SK-N-SH (cell line): ENCODE results near the gene OBP2B. TPM values are rescaled to one million over a fixed set of nuclear protein-coding genes. Genes with fewer than 3 reads are reported as not detected.
"Not testable (repeated sequence)": the region's sequence is repeated elsewhere in the genome, so short reads cannot be mapped to it uniquely, and the experiment has no call there.

Experiments
- CTCF ChIA-PET: fragments of 300-600, 350-600 bp; formaldehyde crosslinking; extraction: SDS; loops from one replicate; lab custom pipeline; 2021; lab: Yijun Ruan, JAX
- POLR2A ChIA-PET: fragments of 350-600 bp; sonication (Branson Sonifier 250); formaldehyde crosslinking; extraction: SDS; loops from one replicate; lab custom pipeline; 2020; ENCODE audit warnings: antibody characterized with exemption, inconsistent platforms; lab: Yijun Ruan, JAX
- DNase-seq: peaks from one replicate; pipeline ENCODE4 v3.0.0; 2012
- H2AFZ ChIP-seq: fragments of 200-600 bp; sonication (generic); 2 replicates; pipeline ENCODE4 v1.8.1; 2016; ENCODE audit warnings: antibody characterized with exemption, mild to moderate bottlenecking, low read depth
- H3F3A ChIP-seq: fragments of 200-600 bp; sonication (generic); replicated peaks from 2 replicates; pipeline ENCODE3; 2016; ENCODE audit warnings: antibody characterized with exemption, mild to moderate bottlenecking; ENCODE audit not compliant: insufficient read depth
- H3K27ac ChIP-seq, 2 experiments: fragments of 200-500 bp in 1 of 2; fragments of 200-600 bp in 1 of 2; sonication (Bioruptor generic) in 1 of 2; sonication (generic), shearing (Covaris generic) in 1 of 2; 2 replicates each; pipeline versions ENCODE4 v1.5.1 to v1.6.1; 2014 to 2016; ENCODE audit warnings: low read depth in 2 of 2, inconsistent platforms in 1 of 2, low read length in 1 of 2, mild to moderate bottlenecking in 1 of 2, mixed read lengths in 1 of 2
- H3K27me3 ChIP-seq: fragments of 200-600 bp; sonication (generic), shearing (Covaris generic); 2 replicates; pipeline ENCODE4 v1.6.1; 2016; ENCODE audit warnings: mixed run types; ENCODE audit not compliant: insufficient read depth
- H3K36me3 ChIP-seq, 2 experiments: fragments of 200-500 bp in 1 of 2; fragments of 200-600 bp in 1 of 2; sonication (Bioruptor generic) in 1 of 2; sonication (generic) in 1 of 2; replicated peaks in 1 of 2; 2 replicates each; pipeline versions ENCODE3 to v1.5.1; 2014 to 2016; ENCODE audit warnings: low read length in 1 of 2, mild to moderate bottlenecking in 1 of 2; ENCODE audit not compliant: insufficient read depth in 2 of 2, control insufficient read depth in 1 of 2
- H3K4me1 ChIP-seq, 2 experiments: fragments of 200-500 bp in 1 of 2; fragments of 200-600 bp in 1 of 2; sonication (Bioruptor generic) in 1 of 2; sonication (generic), shearing (Covaris generic) in 1 of 2; 2 replicates each; pipeline versions ENCODE4 v1.5.1 to v1.6.1; 2014 to 2016; ENCODE audit warnings: low read depth in 1 of 2, low read length in 1 of 2, mixed run types in 1 of 2; ENCODE audit not compliant: insufficient read depth in 2 of 2, control insufficient read depth in 1 of 2
- H3K4me2 ChIP-seq: fragments of 200-600 bp; sonication (generic), shearing (Covaris generic); 2 replicates; pipeline ENCODE4 v1.6.1; 2017; ENCODE audit warnings: mixed run types
- H3K4me3 ChIP-seq, 2 experiments: fragments of 200-500 bp in 1 of 2; fragments of 200-600 bp in 1 of 2; sonication (Bioruptor generic) in 1 of 2; sonication (generic), shearing (Covaris generic) in 1 of 2; 2 replicates each; pipeline versions ENCODE4 v1.5.1 to v1.8.1; 2014 to 2016; ENCODE audit warnings: low read depth in 2 of 2, inconsistent platforms in 1 of 2, low read length in 1 of 2, mild to moderate bottlenecking in 1 of 2, mixed read lengths in 1 of 2, moderate library complexity in 1 of 2
- H3K79me2 ChIP-seq: fragments of 200-600 bp; sonication (generic); 2 replicates; pipeline ENCODE4 v1.8.1; 2017; ENCODE audit warnings: mild to moderate bottlenecking; ENCODE audit not compliant: insufficient read depth
- H3K9ac ChIP-seq: fragments of 200-600 bp; sonication (generic); 2 replicates; pipeline ENCODE4 v1.6.1; 2017; ENCODE audit warnings: mixed run types
- H3K9me2 ChIP-seq: fragments of 200-600 bp; sonication (generic); 2 replicates; pipeline ENCODE4 v1.6.1; 2017; ENCODE audit warnings: mixed run types
- H3K9me3 ChIP-seq: fragments of 200-600 bp; sonication (generic); 2 replicates; pipeline ENCODE4 v1.6.1; 2017; ENCODE audit warnings: mixed run types, mild to moderate bottlenecking, moderate library complexity
- H4K20me1 ChIP-seq: fragments of 200-600 bp; sonication (generic); 2 replicates; pipeline ENCODE4 v1.6.1; 2017; ENCODE audit warnings: mild to moderate bottlenecking, mixed run types; ENCODE audit not compliant: insufficient read depth
- CHD2 ChIP-seq: fragments of 150-350 bp; IDR thresholded peaks from 2 replicates; pipeline ENCODE4 v1.6.1; 2018; ENCODE audit warnings: low read length; ENCODE audit not compliant: partially characterized antibody
- EZH2phosphoT487 ChIP-seq: fragments of 200-600 bp; sonication (generic); IDR thresholded peaks from 2 replicates; pipeline ENCODE4 v1.6.1; 2017; ENCODE audit warnings: low read depth, mixed run types, mild to moderate bottlenecking, antibody characterized with exemption, moderate library complexity, borderline replicate concordance
- FOSL2 ChIP-seq: IDR thresholded peaks from 2 replicates; pipeline ENCODE4 v1.4.0; 2012; ENCODE audit warnings: low read depth, mild to moderate bottlenecking, moderate library complexity, borderline replicate concordance
- FOXM1 ChIP-seq: IDR thresholded peaks from 2 replicates; pipeline ENCODE4 v1.4.0; 2012; ENCODE audit warnings: low read depth, mild to moderate bottlenecking
- GABPA ChIP-seq: IDR thresholded peaks from 2 replicates; pipeline ENCODE4 v1.4.0; 2012; ENCODE audit warnings: low read depth, mild to moderate bottlenecking
- GATA2 ChIP-seq: sonication (generic); formaldehyde crosslinking; IDR thresholded peaks from 2 replicates; pipeline ENCODE4 v1.5.0; 2020; ENCODE audit warnings: mild to moderate bottlenecking, missing genetic modification reagents
- MXI1 ChIP-seq: IDR thresholded peaks from 2 replicates; pipeline ENCODE4 v1.6.1; 2012; ENCODE audit warnings: mild to moderate bottlenecking, low read depth, low read length, improper control_type of control experiment
- NFIC ChIP-seq: IDR thresholded peaks from 2 replicates; pipeline ENCODE4 v1.4.0; 2012; ENCODE audit warnings: borderline replicate concordance
- NRF1 ChIP-seq: IDR thresholded peaks from 2 replicates; pipeline ENCODE4 v1.6.1; 2012; ENCODE audit warnings: low read depth, mild to moderate bottlenecking, low read length
- TCF12 ChIP-seq: IDR thresholded peaks from 2 replicates; pipeline ENCODE4 v1.4.0; 2012
- TEAD4 ChIP-seq: IDR thresholded peaks from 2 replicates; pipeline ENCODE4 v1.4.0; 2012; ENCODE audit warnings: mild to moderate bottlenecking, borderline replicate concordance; ENCODE audit not compliant: insufficient read depth
- WGBS: methylation state at CpG from one replicate; pipeline ENCODE4 v1.1.6; 2017; ENCODE audit warnings: low lambda C conversion rate; 5-methylcytosine and 5-hydroxymethylcytosine counted together
- polyA plus RNA-seq, 3 experiments: library from polyadenylated mRNA; depleted of rRNA; stranded (reverse); fragments of >200 nt; gene quantifications; 2 replicates each; pipeline ENCODE4 v1.2.3, GENCODE V29; 2012
- TF ChIP-seq, protein P1 (sequence below): IDR thresholded peaks from 2 replicates; pipeline ENCODE4 v1.4.0; 2012; ENCODE audit warnings: low read depth, borderline replicate concordance
- TF ChIP-seq, protein P2 (sequence below): IDR thresholded peaks from 2 replicates; pipeline ENCODE4; 2012

Gene OBP2B
- polyA plus RNA-seq, 1 of the 3 experiments (the other 2 are of a cell fraction), result not detected

DNA sequence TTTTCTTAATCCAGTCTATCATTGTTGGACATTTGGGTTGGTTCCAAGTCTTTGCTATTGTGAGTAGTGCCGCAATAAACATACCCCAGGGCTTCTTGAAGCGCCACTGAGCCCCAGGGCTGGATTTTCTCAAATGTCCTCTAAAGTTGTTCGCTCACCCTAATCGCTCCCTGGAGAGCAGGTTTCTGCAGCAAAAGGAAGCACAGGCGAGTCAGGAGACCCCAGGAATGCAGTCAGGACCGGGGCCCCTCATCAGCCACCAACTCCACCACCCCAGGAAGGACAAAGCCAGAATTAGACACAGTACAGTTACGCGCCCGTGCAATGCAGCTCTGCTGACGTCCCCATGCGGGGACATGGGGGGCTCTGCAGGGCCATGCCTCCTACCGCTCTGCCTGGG lies 15.7 kb upstream of the OBP2B start:
- TF ChIP-seq, protein P1, sequence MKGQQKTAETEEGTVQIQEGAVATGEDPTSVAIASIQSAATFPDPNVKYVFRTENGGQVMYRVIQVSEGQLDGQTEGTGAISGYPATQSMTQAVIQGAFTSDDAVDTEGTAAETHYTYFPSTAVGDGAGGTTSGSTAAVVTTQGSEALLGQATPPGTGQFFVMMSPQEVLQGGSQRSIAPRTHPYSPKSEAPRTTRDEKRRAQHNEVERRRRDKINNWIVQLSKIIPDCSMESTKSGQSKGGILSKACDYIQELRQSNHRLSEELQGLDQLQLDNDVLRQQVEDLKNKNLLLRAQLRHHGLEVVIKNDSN, result no peak
- Histone ChIP-seq H3K9ac (no peak overlapping the region), H2AFZ (no peak overlapping the region), H4K20me1 (no peaks in the 10 kb centered on the region), H3K4me1 (peaks cover 0 to 11% of the 10 kb centered on the region in 2 experiments; a peak in 1 of 4 replicates), H3K9me3 (no peaks in the 10 kb centered on the region), H3K36me3 (no peaks in the 10 kb centered on the region), H3F3A (no peaks in the 10 kb centered on the region), H3K27ac (no peak overlapping the region), H3K4me3 (no peak overlapping the region), H3K9me2 (no peaks in the 10 kb centered on the region), H3K79me2 (no peaks in the 10 kb centered on the region), H3K27me3 (no peaks in the 10 kb centered on the region; the same call in 1 of the 2 replicates), H3K4me2 (no peak overlapping the region)
- no peak for DNase-seq
- ChIA-PET POLR2A (no interaction called here), CTCF (no interaction called here)
- WGBS, result 60% methylated on average over 5 of the region's 12 CpGs

DNA sequence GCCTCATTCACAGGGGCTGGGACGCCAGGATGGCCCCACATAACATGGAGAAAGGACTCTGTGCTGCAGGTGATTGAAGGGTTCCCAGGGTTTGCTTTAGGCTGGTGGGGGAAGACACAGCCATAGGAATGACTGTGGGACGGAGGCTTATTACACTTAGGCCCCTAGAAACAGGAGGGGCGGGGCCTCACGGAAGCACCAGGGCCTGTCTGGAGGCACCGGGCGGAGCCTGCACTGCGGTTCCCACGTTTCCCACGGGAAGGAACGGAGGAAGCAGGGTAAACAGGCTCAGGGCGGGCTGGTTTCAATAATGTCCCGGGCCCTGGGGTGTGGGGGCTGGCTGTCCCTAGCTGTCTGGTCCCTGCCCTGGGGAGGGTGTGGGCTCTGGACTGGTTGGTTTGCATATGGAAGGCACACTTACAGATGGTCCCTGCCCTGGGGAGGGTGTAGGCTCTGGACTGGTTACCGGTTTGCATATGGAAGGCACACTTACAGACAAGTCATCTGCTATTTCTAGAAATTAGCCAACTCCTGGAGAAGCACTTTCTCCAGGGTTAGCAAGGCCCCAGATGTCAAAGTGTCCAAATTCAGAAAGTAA lies 14.2 kb upstream of the OBP2B start:
- H2AFZ ChIP-seq, H3K4me3 ChIP-seq, H3K27me3 ChIP-seq, H3K9me2 ChIP-seq, H3F3A ChIP-seq, H4K20me1 ChIP-seq, POLR2A ChIA-PET, H3K9me3 ChIP-seq, H3K36me3 ChIP-seq, H3K27ac ChIP-seq, H3K4me2 ChIP-seq, H3K9ac ChIP-seq, DNase-seq, H3K79me2 ChIP-seq: not testable (repeated sequence)
- CTCF ChIA-PET, result interaction anchor here (0.8 kb wide), 1 partner anchor 79 kb away, joined by 3 read pairs; no protein-coding TSS in a partner anchor
- peaks cover 0 to 11% of the 10 kb centered on the region in 2 experiments; a peak in 1 of 4 replicates for H3K4me1 ChIP-seq
- 41% methylated on average over 7 of the region's 13 CpGs for WGBS

DNA sequence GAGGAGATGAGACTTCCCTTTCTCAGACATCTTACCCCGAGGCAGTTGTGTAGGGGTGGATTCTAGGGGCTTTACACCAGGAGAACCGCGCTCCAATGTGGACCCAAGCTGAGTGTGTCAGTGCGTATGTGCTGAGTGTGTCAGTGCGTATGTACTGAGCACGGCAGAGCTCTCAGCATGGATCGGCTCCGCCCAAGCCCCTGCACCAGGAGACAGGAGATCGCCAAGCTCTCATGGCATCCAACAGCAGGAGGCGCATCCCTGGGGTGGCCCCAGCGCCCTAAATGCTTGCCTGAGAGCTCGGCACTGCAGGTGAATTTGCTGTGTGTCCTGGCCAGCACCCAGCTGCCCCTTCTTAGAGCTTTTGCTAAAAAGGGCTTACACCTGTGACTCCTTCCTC lies 12.9 kb upstream of the OBP2B start:
- H3K9me2 ChIP-seq, H4K20me1 ChIP-seq, DNase-seq, H3K4me3 ChIP-seq, POLR2A ChIA-PET, H3K79me2 ChIP-seq, H3K4me1 ChIP-seq, H3K36me3 ChIP-seq, H3K27ac ChIP-seq, H3K9ac ChIP-seq, H3F3A ChIP-seq, H3K4me2 ChIP-seq, H3K9me3 ChIP-seq, H2AFZ ChIP-seq: not testable (repeated sequence)
- CTCF ChIA-PET, result interaction anchor here (0.8 kb wide), 1 partner anchor 36 kb away, joined by 3 read pairs; no protein-coding TSS in a partner anchor
- peaks cover 13% of the 10 kb centered on the region; the same call in 1 of the 2 replicates for H3K27me3 ChIP-seq
- 7% methylated on average over 3 of the region's 12 CpGs for WGBS

DNA sequence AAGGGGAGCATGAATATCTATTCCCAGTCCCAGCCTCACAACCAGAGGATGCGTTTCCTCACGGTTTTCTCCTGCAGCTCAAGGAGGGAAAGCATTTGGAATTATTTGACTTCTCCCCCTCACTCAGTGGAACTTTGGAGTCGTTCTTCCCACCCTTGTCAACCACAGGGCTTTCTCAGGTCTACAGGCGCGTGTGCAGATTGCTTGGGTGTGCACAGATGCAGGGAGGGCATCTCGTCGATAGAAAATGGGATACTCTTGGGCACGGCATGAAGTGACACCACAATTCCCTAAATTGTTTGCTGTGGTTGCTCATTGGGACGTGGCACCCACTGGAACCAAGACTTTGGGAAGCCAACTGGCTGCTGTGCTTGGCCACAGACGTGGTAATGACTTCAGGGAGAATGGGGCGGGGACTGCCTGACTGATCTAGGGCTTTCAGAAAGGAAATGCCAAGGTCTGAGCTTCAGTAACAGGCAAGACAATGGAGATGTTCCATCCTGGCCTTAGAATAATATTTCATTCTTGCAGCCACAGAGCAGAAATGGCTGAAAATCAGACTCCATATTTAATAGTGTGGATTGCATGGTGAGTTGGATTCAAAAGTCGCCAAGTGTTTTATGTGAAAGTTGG lies 12.2 kb upstream of the OBP2B start:
- no peaks in the 10 kb centered on the region; a peak in 1 of 4 replicates for H3K4me1 ChIP-seq
- no peaks in the 10 kb centered on the region for H3F3A ChIP-seq
- H3K9me3 ChIP-seq, result no peaks in the 10 kb centered on the region
- no peak overlapping the region for H2AFZ ChIP-seq
- no peaks in the 10 kb centered on the region for H3K79me2 ChIP-seq
- H3K9me2 ChIP-seq, result no peaks in the 10 kb centered on the region
- no peak overlapping the region for H3K9ac ChIP-seq
- DNase-seq, result no peak
- no peak overlapping the region for H3K27ac ChIP-seq
- WGBS, result 26% methylated on average over 12 of the region's 12 CpGs
- H3K4me3 ChIP-seq, result no peak overlapping the region
- H3K36me3 ChIP-seq, result no peaks in the 10 kb centered on the region
- CTCF ChIA-PET, result no interaction called here
- POLR2A ChIA-PET, result no interaction called here
- no peak overlapping the region for H3K4me2 ChIP-seq
- no peaks in the 10 kb centered on the region for H4K20me1 ChIP-seq
- H3K27me3 ChIP-seq, result peaks cover 13% of the 10 kb centered on the region; the same call in 1 of the 2 replicates
- TF ChIP-seq, protein P2, sequence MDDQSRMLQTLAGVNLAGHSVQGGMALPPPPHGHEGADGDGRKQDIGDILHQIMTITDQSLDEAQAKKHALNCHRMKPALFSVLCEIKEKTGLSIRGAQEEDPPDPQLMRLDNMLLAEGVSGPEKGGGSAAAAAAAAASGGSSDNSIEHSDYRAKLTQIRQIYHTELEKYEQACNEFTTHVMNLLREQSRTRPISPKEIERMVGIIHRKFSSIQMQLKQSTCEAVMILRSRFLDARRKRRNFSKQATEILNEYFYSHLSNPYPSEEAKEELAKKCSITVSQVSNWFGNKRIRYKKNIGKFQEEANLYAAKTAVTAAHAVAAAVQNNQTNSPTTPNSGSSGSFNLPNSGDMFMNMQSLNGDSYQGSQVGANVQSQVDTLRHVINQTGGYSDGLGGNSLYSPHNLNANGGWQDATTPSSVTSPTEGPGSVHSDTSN, result no peak
- TF ChIP-seq, protein P1, result no peak
- TF ChIP-seq GATA2 (CRISPR knock-in tag) (no peak), TCF12 (no peak), TEAD4 (no peak), MXI1 (no peak), NRF1 (no peak), GABPA (no peak), NFIC (no peak), FOSL2 (no peak), FOXM1 (no peak), CHD2 (no peak), EZH2phosphoT487 (no peak)
